Activated B cell treated with CpG ODN at 0.5 μM for 24 hours (primary cell): ENCODE measurements around the gene SLC39A13. TPM values are rescaled to one million over a fixed set of nuclear protein-coding genes. Genes with fewer than 3 reads are reported as not detected.
A peak's percentile ranks its signal among the peaks of the same experiment; 100 is the strongest.

Experiments used
- ATAC-seq: fragments of 200-7000 bp; cut with Tn5 transposase; one replicate; pipeline ENCODE4 v1.10.0; 2021; ENCODE audit warnings: low read depth, mild to moderate bottlenecking, moderate library complexity
- CTCF ChIA-PET: fragments of 350-600 bp; sonication (Branson Sonifier 250); formaldehyde crosslinking; loops from one replicate; lab custom pipeline; 2021; ENCODE audit warnings: antibody characterized with exemption; lab: Charles Lee
- POLR2A ChIA-PET: fragments of 350-600 bp; sonication (Branson Sonifier 250); formaldehyde crosslinking; loops from one replicate; lab custom pipeline; 2021; ENCODE audit warnings: antibody characterized with exemption; lab: Charles Lee
- DNase-seq: peaks from one replicate; pipeline ENCODE4 v3.0.0; 2022
- H3K27ac Mint-ChIP-seq: one replicate; pipeline ENCODE4 v1.8.0; 2020; ENCODE audit warnings: mixed read lengths
- H3K27me3 Mint-ChIP-seq: one replicate; pipeline ENCODE4 v1.8.0; 2021; ENCODE audit warnings: mixed read lengths
- H3K36me3 Mint-ChIP-seq: one replicate; pipeline ENCODE4 v1.8.0; 2021; ENCODE audit warnings: low read depth, mixed read lengths
- H3K4me1 Mint-ChIP-seq: one replicate; pipeline ENCODE4 v1.8.0; 2021; ENCODE audit warnings: mixed read lengths
- H3K4me3 Mint-ChIP-seq: one replicate; pipeline ENCODE4 v1.8.0; 2020; ENCODE audit warnings: mild to moderate bottlenecking, mixed read lengths
- H3K9me3 Mint-ChIP-seq: one replicate; pipeline ENCODE4 v1.8.0; 2020; ENCODE audit warnings: mixed read lengths
- CTCF ChIP-seq: fragments of 200-600 bp; IDR thresholded peaks from one replicate; pipeline ENCODE4 v1.8.0; 2022; ENCODE audit warnings: antibody characterized with exemption, mild to moderate bottlenecking
- intact Hi-C: fragments of 100-400 bp; cut with micrococcal nuclease; formaldehyde crosslinking; loops from one replicate; pipeline ENCODE4 v1.15.1; 2024
- total RNA-seq: library from RNA; stranded (reverse); gene quantifications from 2 replicates; pipeline ENCODE4 v1.2.3, GENCODE V29; 2022

The SLC39A13 gene
- total RNA-seq, 1 donor from 2014 or later, result 27.5 TPM

DNA sequence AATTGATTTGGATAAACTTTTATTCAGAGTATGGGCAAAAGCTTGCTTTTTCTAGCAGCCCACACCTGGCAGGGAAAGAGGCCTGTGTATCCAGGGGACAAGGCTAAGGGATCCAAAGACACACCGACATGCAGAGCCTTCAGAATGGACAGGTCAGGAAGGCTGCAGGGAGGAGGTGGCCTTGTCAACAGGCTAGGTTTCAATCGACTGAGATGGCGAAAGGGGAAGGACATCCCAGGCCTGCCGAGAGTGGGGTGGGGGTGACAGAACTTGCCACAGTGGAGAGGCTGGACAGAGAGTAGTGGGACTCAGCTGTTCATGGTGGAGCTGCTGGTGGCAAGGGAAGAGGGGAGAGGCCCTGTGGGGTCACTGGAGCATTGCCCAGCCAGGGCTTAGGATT, 5.3 kb upstream of the SLC39A13 start:
- H3K4me3 Mint-ChIP-seq, result no peak overlapping the region
- peaks cover 2% of the 10 kb centered on the region for H3K36me3 Mint-ChIP-seq
- ATAC-seq (no peak), DNase-seq (no peak)
- no peak for TF ChIP-seq CTCF
- H3K4me1 Mint-ChIP-seq, result peaks cover 45% of the 10 kb centered on the region
- intact Hi-C loops, result loop anchor here (10.0 kb wide), 2 partner anchors 452 to 698 kb away; partner anchors contain the start of genes ARHGAP1 and ZNF408
- ChIA-PET CTCF (interaction anchor here (2.3 kb wide), 1 partner anchor 30 kb away, joined by 22 read pairs; no protein-coding TSS in a partner anchor), POLR2A (interaction anchor here (1.3 to 7.6 kb wide), 3 partner anchors 11 to 189 kb away, joined by 4 to 106 read pairs (median 34); partner anchors contain the start of genes DDB2 and SPI1)
- H3K9me3 Mint-ChIP-seq, result no peaks in the 10 kb centered on the region
- no peaks in the 10 kb centered on the region for H3K27me3 Mint-ChIP-seq
- peak overlapping the region; percentile 32 for H3K27ac Mint-ChIP-seq

DNA sequence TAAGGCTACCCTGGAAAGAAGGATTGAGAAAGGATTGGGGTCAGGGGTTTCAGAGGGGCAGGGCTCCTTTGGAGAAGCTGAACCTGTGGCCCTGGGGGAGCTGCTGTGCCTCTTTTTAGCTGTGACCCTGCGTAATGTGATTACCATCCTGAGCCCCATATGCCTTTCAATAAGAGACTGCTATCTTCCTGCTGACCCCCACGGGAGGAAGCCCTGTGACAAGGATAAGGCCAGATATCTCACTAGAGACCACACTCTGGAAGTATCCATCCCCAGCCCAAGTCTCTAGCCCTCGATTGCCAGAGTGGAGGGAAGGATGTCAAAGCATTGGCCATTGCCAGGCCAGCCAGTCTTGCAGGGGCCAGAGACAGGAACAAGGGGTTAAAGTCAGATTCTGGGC, 4.8 kb upstream of the SLC39A13 start:
- H3K27me3 Mint-ChIP-seq, result no peaks in the 10 kb centered on the region
- ChIA-PET POLR2A (interaction anchor here (1.3 to 7.6 kb wide), 3 partner anchors 12 to 189 kb away, joined by 4 to 106 read pairs (median 34); partner anchors contain the start of genes DDB2 and SPI1), CTCF (interaction anchor here (2.3 kb wide), 1 partner anchor 30 kb away, joined by 22 read pairs; no protein-coding TSS in a partner anchor)
- no peak for TF ChIP-seq CTCF
- no peak for ATAC-seq
- H3K4me1 Mint-ChIP-seq, result peaks cover 41% of the 10 kb centered on the region
- intact Hi-C loops, result loop anchor here (10.0 kb wide), 2 partner anchors 451 to 699 kb away; partner anchors contain the start of genes ARHGAP1 and ZNF408
- peaks cover 2% of the 10 kb centered on the region for H3K36me3 Mint-ChIP-seq
- H3K9me3 Mint-ChIP-seq, result no peaks in the 10 kb centered on the region
- H3K27ac Mint-ChIP-seq, result peak overlapping the region; percentile 32
- H3K4me3 Mint-ChIP-seq, result no peak overlapping the region
- DNase-seq, result no peak

DNA sequence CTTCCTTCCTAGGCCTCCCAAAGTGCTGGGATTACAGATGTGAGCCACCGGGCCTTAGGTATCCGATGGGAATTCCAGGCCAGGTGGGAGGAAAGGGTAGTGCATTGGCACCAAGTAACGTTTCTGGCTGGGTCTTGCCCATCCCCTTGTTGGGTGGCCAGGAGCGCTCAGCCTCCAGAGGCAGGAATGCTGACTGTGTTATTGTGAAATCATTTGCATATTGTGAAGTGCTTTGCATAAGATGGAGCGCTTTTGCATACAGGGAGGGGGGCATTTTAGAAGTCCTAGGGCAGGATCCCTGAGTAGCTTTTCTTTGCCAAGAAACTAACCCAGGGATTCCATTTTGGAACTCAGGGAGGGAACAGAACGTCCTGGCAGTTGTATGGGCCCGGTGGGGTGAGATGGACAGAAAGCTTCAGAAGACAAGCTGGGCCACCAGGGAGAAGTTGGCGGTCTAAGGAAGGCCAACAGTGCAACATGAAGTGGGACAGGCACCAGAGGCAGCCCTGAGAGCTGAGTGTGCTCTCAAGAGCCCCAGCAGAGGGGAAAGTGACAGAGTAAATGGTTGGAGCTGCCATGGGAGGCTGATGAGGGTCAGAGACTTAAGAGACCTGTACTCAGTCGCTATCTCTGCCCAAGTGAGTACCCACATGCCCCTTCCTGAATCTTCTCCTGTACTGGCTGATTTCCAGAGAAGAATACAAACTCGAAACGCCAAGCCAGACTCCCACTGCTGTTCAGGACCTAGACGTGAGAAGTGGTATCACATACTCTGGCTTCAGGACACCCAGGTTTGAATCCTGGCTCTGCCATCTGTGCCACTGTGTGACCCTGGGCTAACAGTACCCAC, 1.3 kb upstream of the SLC39A13 start:
- H3K27ac Mint-ChIP-seq, result peak overlapping the region; percentile 95
- peaks cover 24% of the 10 kb centered on the region for H3K4me1 Mint-ChIP-seq
- POLR2A ChIA-PET, result interaction anchor here (0.5 to 4.0 kb wide), 9 partner anchors 8 to 158 kb away, joined by 3 to 42 read pairs (median 12); partner anchors contain the start of genes ACP2, PSMC3 and SPI1
- H3K36me3 Mint-ChIP-seq, result peaks cover 2% of the 10 kb centered on the region
- no peaks in the 10 kb centered on the region for H3K9me3 Mint-ChIP-seq
- ATAC-seq (no peak), DNase-seq (no peak)
- peak overlapping the region; percentile 87 for H3K4me3 Mint-ChIP-seq
- intact Hi-C loops, result loop anchor here (10.0 kb wide), 2 partner anchors 448 to 702 kb away; partner anchors contain the start of genes ARHGAP1 and ZNF408
- CTCF ChIA-PET, result interaction anchor here (0.7 to 2.1 kb wide), 4 partner anchors 29 to 228 kb away, joined by 3 to 43 read pairs (median 4); partner anchors contain the start of gene SPI1
- no peak for TF ChIP-seq CTCF
- no peaks in the 10 kb centered on the region for H3K27me3 Mint-ChIP-seq

DNA sequence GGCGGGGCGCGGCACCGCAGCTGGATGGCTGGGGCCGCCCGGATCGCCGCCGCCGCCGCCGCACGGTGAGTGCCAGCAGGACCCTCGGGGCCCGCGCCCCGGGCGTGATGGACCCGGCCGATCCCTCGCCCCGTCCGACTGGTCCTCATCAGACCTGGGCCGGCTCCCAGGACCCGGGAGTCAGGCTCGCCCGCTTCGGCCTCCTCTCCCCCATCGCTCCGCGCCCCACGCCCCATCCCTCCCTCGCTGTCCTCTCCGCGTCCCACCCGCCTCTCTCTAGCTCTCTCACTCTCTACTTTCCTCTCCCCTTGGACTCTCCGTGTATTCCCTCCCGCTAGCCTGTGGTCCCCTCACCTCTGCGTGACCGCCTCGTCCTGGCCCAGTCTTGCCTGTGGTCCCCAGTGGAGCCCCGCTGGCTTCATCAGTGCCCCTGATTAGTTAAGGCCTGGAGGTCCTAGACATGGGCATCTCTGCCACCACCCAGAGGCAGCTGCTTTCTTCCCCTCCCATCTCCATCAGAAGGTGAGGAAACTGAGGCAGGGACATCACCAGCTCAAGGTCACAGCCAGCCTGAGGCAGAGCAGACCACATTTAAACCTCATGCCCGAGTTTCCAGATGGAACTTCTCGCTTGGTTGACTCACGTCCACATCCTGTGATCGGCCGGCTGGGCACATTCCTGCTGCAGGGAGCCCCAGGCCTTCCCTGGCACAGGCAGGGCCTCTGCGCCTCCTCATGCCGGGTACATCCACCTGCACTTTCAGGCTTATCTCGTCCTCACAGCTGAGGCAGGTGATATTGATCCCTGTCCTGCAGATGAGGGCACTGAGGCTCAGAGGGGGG, 429 bp downstream of the SLC39A13 start:
- H3K36me3 Mint-ChIP-seq, result peaks cover 6% of the 10 kb centered on the region
- TF ChIP-seq CTCF, result no peak

More for the DNA sequence above, 429 bp downstream of the SLC39A13 start:
- ChIA-PET CTCF (interaction anchor here (1.0 to 4.4 kb wide), 4 partner anchors 34 to 231 kb away, joined by 3 to 67 read pairs (median 24); no protein-coding TSS in a partner anchor), POLR2A (interaction anchor here (1.3 to 4.0 kb wide), 7 partner anchors 10 to 160 kb away, joined by 4 to 42 read pairs (median 12); partner anchors contain the start of genes ACP2, PSMC3 and SPI1)
- Mint-ChIP-seq H3K27me3 (no peaks in the 10 kb centered on the region), H3K4me3 (peak overlapping the region; percentile 90), H3K27ac (peak overlapping the region; percentile 92), H3K9me3 (no peaks in the 10 kb centered on the region), H3K4me1 (peaks cover 24% of the 10 kb centered on the region)
- DNase-seq (no peak), ATAC-seq (no peak)
- intact Hi-C loops, result loop anchor here (1.0 to 10.0 kb wide), 14 partner anchors 9 to 704 kb away; partner anchors contain the start of genes ACP2, ARHGAP1, DDB2 and PSMC3
